Activated B cell treated with CpG ODN at 0.5 μM for 24 hours (primary cell): Measurements from ENCODE around the gene NEGR1. TPM values are rescaled to one million over a fixed set of nuclear protein-coding genes. Genes with fewer than 3 reads are reported as not detected.

ENCODE experiments used
- ATAC-seq: fragments of 200-7000 bp; cut with Tn5 transposase; one replicate; pipeline ENCODE4 v1.10.0; 2021; ENCODE audit warnings: low read depth, mild to moderate bottlenecking, moderate library complexity
- CTCF ChIA-PET: fragments of 350-600 bp; sonication (Branson Sonifier 250); formaldehyde crosslinking; loops from one replicate; lab custom pipeline; 2021; ENCODE audit warnings: antibody characterized with exemption; lab: Charles Lee
- POLR2A ChIA-PET: fragments of 350-600 bp; sonication (Branson Sonifier 250); formaldehyde crosslinking; loops from one replicate; lab custom pipeline; 2021; ENCODE audit warnings: antibody characterized with exemption; lab: Charles Lee
- DNase-seq: peaks from one replicate; pipeline ENCODE4 v3.0.0; 2022
- H3K27ac Mint-ChIP-seq: one replicate; pipeline ENCODE4 v1.8.0; 2020; ENCODE audit warnings: mixed read lengths
- H3K27me3 Mint-ChIP-seq: one replicate; pipeline ENCODE4 v1.8.0; 2021; ENCODE audit warnings: mixed read lengths
- H3K36me3 Mint-ChIP-seq: one replicate; pipeline ENCODE4 v1.8.0; 2021; ENCODE audit warnings: low read depth, mixed read lengths
- H3K4me1 Mint-ChIP-seq: one replicate; pipeline ENCODE4 v1.8.0; 2021; ENCODE audit warnings: mixed read lengths
- H3K4me3 Mint-ChIP-seq: one replicate; pipeline ENCODE4 v1.8.0; 2020; ENCODE audit warnings: mild to moderate bottlenecking, mixed read lengths
- H3K9me3 Mint-ChIP-seq: one replicate; pipeline ENCODE4 v1.8.0; 2020; ENCODE audit warnings: mixed read lengths
- CTCF ChIP-seq: fragments of 200-600 bp; IDR thresholded peaks from one replicate; pipeline ENCODE4 v1.8.0; 2022; ENCODE audit warnings: antibody characterized with exemption, mild to moderate bottlenecking
- intact Hi-C: fragments of 100-400 bp; cut with micrococcal nuclease; formaldehyde crosslinking; loops from one replicate; pipeline ENCODE4 v1.15.1; 2024
- total RNA-seq: library from RNA; stranded (reverse); gene quantifications from 2 replicates; pipeline ENCODE4 v1.2.3, GENCODE V29; 2022

The NEGR1 gene
- total RNA-seq, 1 donor from 2014 or later: not detected

- POLR2A ChIA-PET: no interaction called here
- intact Hi-C loops: loop anchor here (2.0 to 10.0 kb wide), 3 partner anchors 229 to 1915 kb away; partner anchors contain the start of genes FPGT, LRRIQ3 and ZRANB2
Measured at GRCh38 chr1:72283307-72284083, 1.2 kb upstream of the NEGR1 start.

GRCh38 chr1:72283022-72283306 lies 625 bp upstream of the NEGR1 start:
- Mint-ChIP-seq H3K27me3 (peaks cover 13% of the 10 kb centered on the region), H3K36me3 (no peaks in the 10 kb centered on the region), H3K27ac (no peak overlapping the region), H3K4me1 (peaks cover 17% of the 10 kb centered on the region), H3K4me3 (no peak overlapping the region), H3K9me3 (peaks cover 3% of the 10 kb centered on the region)
- POLR2A ChIA-PET: no interaction called here
- CTCF ChIA-PET: no interaction called here
- ATAC-seq (peak; percentile 12), DNase-seq (no peak)
- no peak for TF ChIP-seq CTCF
- intact Hi-C loops: loop anchor here (2.0 to 10.0 kb wide), 3 partner anchors 228 to 1916 kb away; partner anchors contain the start of genes FPGT, LRRIQ3 and ZRANB2

More at GRCh38 chr1:72283307-72284083, 1.2 kb upstream of the NEGR1 start:
- Mint-ChIP-seq H3K9me3 (no peaks in the 10 kb centered on the region), H3K4me3 (no peak overlapping the region), H3K27ac (no peak overlapping the region), H3K4me1 (peaks cover 16% of the 10 kb centered on the region), H3K27me3 (peaks cover 13% of the 10 kb centered on the region), H3K36me3 (no peaks in the 10 kb centered on the region)
- DNase-seq: peak; percentile 15
- CTCF ChIA-PET: no interaction called here
- TF ChIP-seq CTCF: no peak
- peak; percentile 22 for ATAC-seq

- DNase-seq: no peak
- H3K27me3 Mint-ChIP-seq: peaks cover 13% of the 10 kb centered on the region
- H3K36me3 Mint-ChIP-seq: no peaks in the 10 kb centered on the region
- ChIA-PET CTCF (no interaction called here), POLR2A (no interaction called here)
- H3K4me1 Mint-ChIP-seq: peaks cover 17% of the 10 kb centered on the region
- H3K4me3 Mint-ChIP-seq: peak overlapping the region; percentile 79
- peak overlapping the region; percentile 57 for H3K27ac Mint-ChIP-seq
- intact Hi-C loops: loop anchor here (2.0 to 10.0 kb wide), 3 partner anchors 227 to 1917 kb away; partner anchors contain the start of genes FPGT, LRRIQ3 and ZRANB2
- TF ChIP-seq CTCF: no peak
- ATAC-seq: no peak
- peaks cover 3% of the 10 kb centered on the region for H3K9me3 Mint-ChIP-seq
Measured at GRCh38 chr1:72281637-72282270, 585 bp downstream of the NEGR1 start.

- ChIA-PET CTCF (no interaction called here), POLR2A (no interaction called here)
- peaks cover 13% of the 10 kb centered on the region for H3K27me3 Mint-ChIP-seq
- H3K4me1 Mint-ChIP-seq: peaks cover 17% of the 10 kb centered on the region
- DNase-seq (no peak), ATAC-seq (no peak)
- H3K27ac Mint-ChIP-seq: no peak overlapping the region
- peaks cover 3% of the 10 kb centered on the region for H3K9me3 Mint-ChIP-seq
- H3K4me3 Mint-ChIP-seq: peak overlapping the region; percentile 79
- no peaks in the 10 kb centered on the region for H3K36me3 Mint-ChIP-seq
- TF ChIP-seq CTCF: no peak
- intact Hi-C loops: loop anchor here (5.0 to 10.0 kb wide), 2 partner anchors 226 to 1199 kb away; partner anchors contain the start of gene ZRANB2
Measured at GRCh38 chr1:72281144-72281543, 1.2 kb downstream of the NEGR1 start.

- ATAC-seq (no peak), DNase-seq (no peak)
- intact Hi-C loops: loop anchor here (5.0 to 10.0 kb wide), 2 partner anchors 226 to 1198 kb away; partner anchors contain the start of gene ZRANB2
Measured at GRCh38 chr1:72280711-72281110, 1.6 kb downstream of the NEGR1 start.

More at GRCh38 chr1:72280711-72281110, 1.6 kb downstream of the NEGR1 start:
- peaks cover 13% of the 10 kb centered on the region for H3K27me3 Mint-ChIP-seq
- H3K9me3 Mint-ChIP-seq: peaks cover 3% of the 10 kb centered on the region
- no peak for TF ChIP-seq CTCF
- no peak overlapping the region for H3K27ac Mint-ChIP-seq
- no peak overlapping the region for H3K4me3 Mint-ChIP-seq
- no peaks in the 10 kb centered on the region for H3K36me3 Mint-ChIP-seq
- peaks cover 17% of the 10 kb centered on the region for H3K4me1 Mint-ChIP-seq
- ChIA-PET CTCF (no interaction called here), POLR2A (no interaction called here)
